IPS-11a (cell line): Measurements from ENCODE around the gene PGAM5.

Source experiments
- H3K4me3 ChIP-seq: one replicate; pipeline ENCODE4 v1.5.1; 2013; ENCODE audit warnings: low read depth, low read length, control low read depth

PGAM5 gene

GRCh38 chr12:132719141-132719953, 8.7 kb downstream of the PGAM5 start:
- no peak overlapping the region for H3K4me3 ChIP-seq

GRCh38 chr12:132719954-132720324, 9.3 kb downstream of the PGAM5 start:
- H3K4me3 ChIP-seq, result no peak overlapping the region

GRCh38 chr12:132720606-132721345, 10.1 kb downstream of the PGAM5 start:
- H3K4me3 ChIP-seq, result no peak overlapping the region

- H3K4me3 ChIP-seq, result no peak overlapping the region
Measured at GRCh38 chr12:132723015-132723763, 12.5 kb downstream of the PGAM5 start.

GRCh38 chr12:132723764-132724140, 13.1 kb downstream of the PGAM5 start:
- H3K4me3 ChIP-seq, result no peak overlapping the region

GRCh38 chr12:132724506-132725241, 14.0 kb downstream of the PGAM5 start:
- no peak overlapping the region for H3K4me3 ChIP-seq

GRCh38 chr12:132726386-132726785, 15.7 kb downstream of the PGAM5 start:
- no peak overlapping the region for H3K4me3 ChIP-seq

- H3K4me3 ChIP-seq, result no peak overlapping the region
Measured at GRCh38 chr12:132727091-132727794, 16.6 kb downstream of the PGAM5 start.

GRCh38 chr12:132728502-132728901, 17.9 kb downstream of the PGAM5 start:
- H3K4me3 ChIP-seq, result no peak overlapping the region

- H3K4me3 ChIP-seq, result no peak overlapping the region
Measured at GRCh38 chr12:132729541-132730320, 19.1 kb downstream of the PGAM5 start.

GRCh38 chr12:132730353-132730752, 19.7 kb downstream of the PGAM5 start:
- no peak overlapping the region for H3K4me3 ChIP-seq

- no peak overlapping the region for H3K4me3 ChIP-seq
Measured at GRCh38 chr12:132731574-132731973, 20.9 kb downstream of the PGAM5 start.

- no peak overlapping the region for H3K4me3 ChIP-seq
Measured at GRCh38 chr12:132734206-132734605, 23.6 kb downstream of the PGAM5 start.

- no peak overlapping the region for H3K4me3 ChIP-seq
Measured at GRCh38 chr12:132735496-132735895, 24.9 kb downstream of the PGAM5 start.

GRCh38 chr12:132736378-132736777, 25.7 kb downstream of the PGAM5 start:
- no peak overlapping the region for H3K4me3 ChIP-seq

- H3K4me3 ChIP-seq, result no peak overlapping the region
Measured at GRCh38 chr12:132736913-132737312, 26.3 kb downstream of the PGAM5 start.

- H3K4me3 ChIP-seq, result no peak overlapping the region
Measured at GRCh38 chr12:132739600-132740312, 29.1 kb downstream of the PGAM5 start.

- H3K4me3 ChIP-seq, result no peak overlapping the region
Measured at GRCh38 chr12:132740313-132740646, 29.6 kb downstream of the PGAM5 start.

GRCh38 chr12:132740652-132741051, 30.0 kb downstream of the PGAM5 start:
- H3K4me3 ChIP-seq, result no peak overlapping the region
